Activated T-cell treated with anti-CD3 and anti-CD28 coated beads, Interleukin-2, amount 50 U/mL, for 24 hours (primary cell): ENCODE measurements around the gene PRR23C.
"Not testable (repeated sequence)": the region's sequence is repeated elsewhere in the genome, so short reads cannot be mapped to it uniquely, and the experiment has no call there.

Experiments
- DNase-seq: peaks from one replicate; pipeline ENCODE4 v3.0.0-alpha.2; 2020
- H3K27ac Mint-ChIP-seq: 2 replicates; pipeline ENCODE4 v1.8.0; 2020; ENCODE audit warnings: mild to moderate bottlenecking, mixed read lengths
- H3K27me3 Mint-ChIP-seq: 2 replicates; pipeline ENCODE4 v1.8.0; 2020; ENCODE audit warnings: mixed read lengths
- H3K36me3 Mint-ChIP-seq: 2 replicates; pipeline ENCODE4 v1.8.0; 2020; ENCODE audit warnings: low read depth, mixed read lengths
- H3K4me1 Mint-ChIP-seq: 2 replicates; pipeline ENCODE4 v1.8.0; 2020; ENCODE audit warnings: low read depth, mixed read lengths
- H3K4me3 Mint-ChIP-seq: 2 replicates; pipeline ENCODE4 v1.8.0; 2020; ENCODE audit warnings: mild to moderate bottlenecking, moderate library complexity, mixed read lengths
- H3K9me3 Mint-ChIP-seq: 2 replicates; pipeline ENCODE4 v1.8.0; 2020; ENCODE audit warnings: mixed read lengths

PRR23C gene

GRCh38 chr3:139044366-139045210 is at the start of gene PRR23C:
Gene PRR23C, minus strand, starts transcription at chr3:139044892. Its CDS starts 272 bp downstream, at chr3:139044620.
- Mint-ChIP-seq H3K27ac (no peak within 1 kb of the TSS), H3K4me1 (no peaks in the 10 kb centered on the region), H3K27me3 (peaks cover 13% of the 10 kb centered on the region), H3K36me3 (no peaks in the 10 kb centered on the region), H3K4me3 (no peak within 1 kb of the TSS), H3K9me3 (peaks cover 8% of the 10 kb centered on the region)
- DNase-seq = no peak

DNA sequence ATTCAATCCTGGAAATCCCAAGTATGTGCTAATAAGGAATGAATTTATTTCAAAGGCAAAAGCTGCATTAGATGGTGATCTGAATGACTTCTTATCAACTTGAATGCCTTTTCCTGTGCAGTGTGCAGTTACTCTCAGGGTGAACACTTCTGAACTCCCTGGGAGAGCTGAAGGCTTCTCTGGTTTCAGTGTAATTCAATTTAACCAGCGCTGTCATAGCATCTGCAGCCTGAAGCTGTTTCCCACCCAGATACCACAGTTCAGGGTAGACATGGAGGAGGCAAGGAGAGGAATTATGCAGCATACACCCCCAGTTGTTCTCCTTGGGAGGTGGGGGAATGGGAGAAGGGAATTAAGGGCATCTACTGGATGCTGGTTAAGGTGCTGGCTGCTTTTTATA is 49.1 kb upstream of the PRR23C start:
- Mint-ChIP-seq H3K4me3 (no peak overlapping the region), H3K27ac (no peak overlapping the region), H3K27me3 (peaks cover 23% of the 10 kb centered on the region), H3K9me3 (peaks cover 8% of the 10 kb centered on the region), H3K4me1 (no peaks in the 10 kb centered on the region), H3K36me3 (no peaks in the 10 kb centered on the region)
- DNase-seq = no peak

GRCh38 chr3:139088462-139089324 is 44.0 kb upstream of the PRR23C start:
- H3K27ac Mint-ChIP-seq = no peak overlapping the region
- H3K4me3 Mint-ChIP-seq = no peak overlapping the region
- peaks cover 11% of the 10 kb centered on the region for H3K27me3 Mint-ChIP-seq
- H3K9me3 Mint-ChIP-seq = peaks cover 5% of the 10 kb centered on the region
- H3K36me3 Mint-ChIP-seq = no peaks in the 10 kb centered on the region
- no peak for DNase-seq
- H3K4me1 Mint-ChIP-seq = no peaks in the 10 kb centered on the region

DNA sequence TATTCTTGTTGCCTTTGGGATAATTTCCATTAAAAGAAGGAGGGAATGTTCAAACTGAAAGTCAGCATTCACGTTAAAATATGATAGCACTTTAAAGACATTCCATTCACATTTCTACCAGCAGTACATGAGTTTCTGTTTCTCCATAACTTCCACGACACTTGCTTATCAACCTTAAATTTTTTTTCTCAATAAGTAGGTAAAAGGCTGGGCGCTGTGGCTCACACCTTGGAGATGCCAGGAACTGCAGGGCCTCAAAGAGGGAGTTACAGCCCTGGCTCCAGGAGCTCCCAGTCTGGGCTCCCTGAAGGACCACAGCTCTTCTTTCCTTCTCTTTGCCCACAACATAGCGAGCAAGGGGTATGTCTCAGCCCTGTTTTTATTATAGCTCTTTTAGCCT is 42.9 kb upstream of the PRR23C start:
- Mint-ChIP-seq H3K4me1 (no peaks in the 10 kb centered on the region), H3K36me3 (no peaks in the 10 kb centered on the region), H3K9me3 (peaks cover 3% of the 10 kb centered on the region), H3K4me3 (no peak overlapping the region), H3K27me3 (peaks cover 9% of the 10 kb centered on the region), H3K27ac (no peak overlapping the region)
- DNase-seq = no peak

DNA sequence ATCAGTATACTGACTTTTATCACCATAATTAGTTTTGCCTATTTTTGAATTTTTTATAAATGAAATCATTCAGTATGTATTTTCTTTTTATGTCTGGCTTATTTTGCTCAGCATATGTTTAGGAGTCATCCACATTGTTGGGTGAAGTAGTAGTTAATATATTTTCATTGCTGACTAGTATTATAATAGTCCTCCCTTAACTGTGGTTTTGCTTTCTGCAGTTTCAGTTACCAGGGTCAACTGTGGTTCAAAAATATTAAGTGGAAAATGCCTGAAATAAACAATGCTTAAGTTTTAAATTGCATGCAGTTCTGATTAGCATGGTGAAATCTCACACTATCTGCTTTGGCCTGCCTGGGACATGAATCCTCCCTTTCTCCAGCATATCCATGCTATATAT is 39.5 kb upstream of the PRR23C start:
- no peaks in the 10 kb centered on the region for H3K36me3 Mint-ChIP-seq
- no peaks in the 10 kb centered on the region for H3K4me1 Mint-ChIP-seq
- no peak overlapping the region for H3K4me3 Mint-ChIP-seq
- DNase-seq = no peak
- H3K27me3 Mint-ChIP-seq = peaks cover 2% of the 10 kb centered on the region
- no peaks in the 10 kb centered on the region for H3K9me3 Mint-ChIP-seq
- no peak overlapping the region for H3K27ac Mint-ChIP-seq

DNA sequence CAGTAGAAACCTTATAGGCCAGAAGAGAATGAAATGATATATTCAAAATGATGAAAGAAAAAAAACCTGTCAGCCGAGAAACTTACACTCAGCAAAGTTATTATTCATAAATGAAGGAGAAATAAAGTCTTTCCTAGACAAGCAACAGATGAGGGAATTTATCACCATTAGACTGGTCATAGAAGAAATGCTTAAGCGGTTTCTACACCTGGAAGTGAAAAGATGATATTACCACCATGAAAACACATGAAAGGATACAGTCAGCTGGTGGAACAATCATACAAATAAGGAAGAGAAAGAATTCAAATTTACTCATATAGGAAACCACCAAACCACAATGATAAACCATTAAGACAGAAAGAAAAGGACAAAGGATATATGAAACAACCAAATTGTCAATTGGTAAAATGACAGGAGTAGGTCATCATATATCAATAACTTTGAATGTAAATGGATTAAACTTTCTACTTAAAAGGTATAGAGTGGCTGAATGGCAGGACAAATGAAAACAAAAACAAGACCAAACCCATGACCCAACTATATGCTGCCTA is 29.9 kb upstream of the PRR23C start:
- H3K27ac Mint-ChIP-seq = no peak overlapping the region

DNA sequence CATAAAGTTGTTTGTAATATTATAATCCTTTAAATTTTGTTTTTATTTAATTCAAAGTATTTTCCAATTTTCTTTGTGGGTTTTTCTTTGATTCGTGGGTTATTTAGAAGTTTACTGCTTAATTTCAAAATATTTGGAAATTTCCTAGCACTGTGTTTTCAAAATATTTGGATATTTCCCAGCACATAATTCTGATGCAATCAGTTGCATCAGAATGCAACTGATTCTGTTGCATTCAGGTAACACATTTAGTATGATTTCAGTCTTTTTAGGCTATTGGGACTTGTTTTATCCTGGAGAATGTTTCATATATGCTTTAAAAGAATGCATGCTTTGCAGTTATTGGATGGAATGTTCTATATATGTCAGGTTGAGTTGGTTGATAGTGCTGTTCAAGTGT is 18.2 kb upstream of the PRR23C start:
- Mint-ChIP-seq H3K36me3 (no peaks in the 10 kb centered on the region), H3K27ac (no peak overlapping the region), H3K27me3 (peaks cover 4% of the 10 kb centered on the region), H3K4me1 (no peaks in the 10 kb centered on the region), H3K4me3 (no peak overlapping the region), H3K9me3 (no peaks in the 10 kb centered on the region)
- no peak for DNase-seq

More for the DNA sequence above, 29.9 kb upstream of the PRR23C start:
- Mint-ChIP-seq H3K36me3 (no peaks in the 10 kb centered on the region), H3K9me3 (peaks cover 25% of the 10 kb centered on the region), H3K27me3 (peaks cover 18% of the 10 kb centered on the region), H3K4me3 (no peak overlapping the region), H3K4me1 (no peaks in the 10 kb centered on the region)
- no peak for DNase-seq

- Mint-ChIP-seq H3K4me3 (no peak overlapping the region), H3K27ac (no peak overlapping the region), H3K9me3 (peaks cover 22% of the 10 kb centered on the region), H3K36me3 (no peaks in the 10 kb centered on the region), H3K4me1 (no peaks in the 10 kb centered on the region), H3K27me3 (no peaks in the 10 kb centered on the region)
- DNase-seq = no peak
These were observed 8.3 kb upstream of the PRR23C start for GRCh38 chr3:139052802-139053600.

DNA sequence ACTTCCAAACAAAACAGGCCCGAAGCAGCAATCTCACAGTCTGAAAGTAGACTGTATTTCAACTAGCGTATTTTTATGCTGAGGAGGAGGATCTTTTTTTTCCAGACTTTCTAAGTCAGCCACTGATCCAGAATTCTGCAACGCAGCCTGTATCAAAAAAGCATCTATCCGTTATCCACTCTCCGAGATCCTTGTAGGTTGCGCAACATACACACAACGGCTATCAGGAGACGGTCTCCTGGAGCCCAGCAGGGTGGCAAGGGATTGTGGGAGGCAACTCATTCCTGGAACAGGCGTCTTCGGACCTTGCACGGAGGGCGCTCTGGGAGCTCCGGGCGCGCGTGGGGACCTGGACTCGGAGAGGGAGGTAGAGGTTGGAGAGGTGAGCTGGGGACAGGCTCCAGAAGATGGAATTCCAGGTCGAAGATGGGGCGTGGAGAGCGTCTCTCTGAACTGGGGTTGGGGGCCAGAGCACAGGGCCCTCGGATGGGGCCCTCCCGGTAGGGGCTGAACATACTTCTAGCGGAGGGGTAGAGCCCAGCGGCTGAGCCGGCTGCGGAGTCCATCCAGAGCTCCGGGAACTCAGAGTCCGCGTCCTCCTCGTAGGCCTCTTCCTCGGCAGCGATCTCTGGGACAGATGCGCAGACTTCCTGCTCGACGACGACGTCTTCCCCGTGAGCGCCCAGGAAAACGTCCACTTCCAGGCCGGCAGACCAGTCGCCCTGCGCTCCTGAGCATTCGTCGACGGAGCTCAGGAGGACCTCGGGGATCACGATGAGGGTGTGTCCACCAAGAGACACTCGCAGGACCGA is 932 bp downstream of the PRR23C start:
- no peaks in the 10 kb centered on the region for H3K4me1 Mint-ChIP-seq
- no peak overlapping the region for H3K27ac Mint-ChIP-seq
- DNase-seq = no peak
- no peaks in the 10 kb centered on the region for H3K36me3 Mint-ChIP-seq
- no peak overlapping the region for H3K4me3 Mint-ChIP-seq
- peaks cover 14% of the 10 kb centered on the region for H3K27me3 Mint-ChIP-seq
- peaks cover 8% of the 10 kb centered on the region for H3K9me3 Mint-ChIP-seq

DNA sequence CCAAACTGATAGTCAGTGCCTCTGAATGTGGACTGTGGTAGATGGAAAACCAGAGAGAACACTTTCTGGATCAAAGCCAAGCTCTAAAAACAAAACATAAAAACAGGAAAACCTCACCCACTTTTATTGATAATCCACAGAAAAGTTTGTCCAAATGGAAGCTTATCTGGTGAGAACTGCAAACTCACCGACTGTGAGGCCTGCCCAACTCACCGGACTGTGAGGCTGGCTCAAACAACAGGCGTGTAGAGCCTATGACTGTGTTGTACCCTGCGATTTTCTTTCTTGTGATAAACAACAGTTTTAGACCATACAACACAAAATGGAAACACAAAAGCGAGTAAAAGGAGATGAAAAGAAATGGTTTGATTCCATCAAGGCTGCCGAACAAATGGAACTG is 7.2 kb downstream of the PRR23C start:
- no peak overlapping the region for H3K4me3 Mint-ChIP-seq
- DNase-seq = no peak
- no peaks in the 10 kb centered on the region for H3K9me3 Mint-ChIP-seq
- H3K4me1 Mint-ChIP-seq = no peaks in the 10 kb centered on the region
- no peaks in the 10 kb centered on the region for H3K36me3 Mint-ChIP-seq
- peaks cover 10% of the 10 kb centered on the region for H3K27me3 Mint-ChIP-seq
- no peak overlapping the region for H3K27ac Mint-ChIP-seq

- no peak overlapping the region for H3K27ac Mint-ChIP-seq
- H3K4me1 Mint-ChIP-seq = no peaks in the 10 kb centered on the region
- H3K36me3 Mint-ChIP-seq = no peaks in the 10 kb centered on the region
- H3K9me3 Mint-ChIP-seq = peaks cover 20% of the 10 kb centered on the region
- peaks cover 4% of the 10 kb centered on the region for H3K27me3 Mint-ChIP-seq
- H3K4me3 Mint-ChIP-seq = no peak overlapping the region
- DNase-seq = no peak
These were observed 12.2 kb downstream of the PRR23C start for GRCh38 chr3:139032326-139033002.

DNA sequence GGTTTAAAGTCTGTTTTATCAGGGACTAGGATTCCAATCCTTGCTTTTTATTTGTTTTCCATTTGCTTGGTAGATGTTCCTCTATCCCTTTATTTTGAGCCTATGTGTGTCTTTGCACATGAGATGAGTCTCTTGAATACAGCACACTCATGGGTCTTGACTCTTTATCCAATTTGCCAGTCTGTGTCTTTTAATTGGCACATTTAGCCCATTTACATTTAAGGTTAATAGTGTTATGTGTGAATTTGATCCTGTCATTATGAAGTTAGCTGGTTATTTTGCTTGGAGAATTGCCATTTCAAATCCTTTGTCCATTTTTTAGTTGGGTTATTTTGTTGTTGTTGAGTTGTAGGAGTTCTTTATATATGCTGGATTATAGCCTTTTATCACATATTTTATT is 14.1 kb downstream of the PRR23C start:
- peaks cover 20% of the 10 kb centered on the region for H3K9me3 Mint-ChIP-seq
- H3K4me1 Mint-ChIP-seq, H3K36me3 Mint-ChIP-seq, DNase-seq, H3K27ac Mint-ChIP-seq, H3K4me3 Mint-ChIP-seq, H3K27me3 Mint-ChIP-seq: not testable (repeated sequence)

GRCh38 chr3:139024968-139025367 is 19.7 kb downstream of the PRR23C start:
- Mint-ChIP-seq H3K27me3 (no peaks in the 10 kb centered on the region), H3K27ac (no peak overlapping the region), H3K36me3 (no peaks in the 10 kb centered on the region), H3K9me3 (peaks cover 10% of the 10 kb centered on the region), H3K4me3 (no peak overlapping the region), H3K4me1 (no peaks in the 10 kb centered on the region)
- no peak for DNase-seq
